Neural cell (in vitro differentiated cells): ENCODE data around the gene SBK3.

Experiments used
- EZH2 ChIP-seq: fragments of 200-600, 300-800 bp; shearing (Covaris generic), sonication (generic); IDR thresholded peaks from 2 replicates; pipeline ENCODE4 v1.6.1; 2014; ENCODE audit warnings: antibody characterized with exemption, low read length, borderline replicate concordance, mild to moderate bottlenecking; ENCODE audit not compliant: insufficient read depth, poor library complexity, severe bottlenecking
- TAF1 ChIP-seq: IDR thresholded peaks from 2 replicates; pipeline ENCODE4 v1.6.1; 2012; ENCODE audit warnings: low read depth
- TF ChIP-seq, protein P1 (sequence below): fragments of 450-650 bp; IDR thresholded peaks from 2 replicates; pipeline ENCODE4 v1.5.1; 2014; ENCODE audit warnings: antibody characterized with exemption, mild to moderate bottlenecking, moderate library complexity; ENCODE audit not compliant: poor library complexity, severe bottlenecking

DNA sequence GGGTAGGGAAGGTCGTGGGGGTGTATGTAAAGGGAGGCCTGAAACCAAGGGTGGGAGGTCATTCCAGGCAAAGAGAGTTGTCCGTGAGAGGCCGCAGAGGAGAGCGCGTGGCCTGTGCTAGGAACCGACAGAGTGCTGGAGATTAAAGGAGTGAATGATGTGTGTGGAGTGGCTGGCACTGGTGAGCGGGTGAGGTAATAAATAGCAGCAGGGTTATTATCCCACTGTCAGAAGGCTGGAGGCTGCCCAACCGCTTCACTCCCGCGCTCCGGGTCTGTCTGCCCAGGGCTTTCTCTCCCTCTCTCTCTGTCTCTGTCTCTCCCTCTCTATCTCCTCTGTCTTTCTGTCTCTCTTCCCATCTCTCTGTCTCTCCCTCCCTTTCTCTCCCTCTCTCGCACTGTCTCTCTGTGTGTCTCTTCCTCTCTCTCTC, 17.9 kb upstream of the SBK3 start:
- TF ChIP-seq, protein P1, sequence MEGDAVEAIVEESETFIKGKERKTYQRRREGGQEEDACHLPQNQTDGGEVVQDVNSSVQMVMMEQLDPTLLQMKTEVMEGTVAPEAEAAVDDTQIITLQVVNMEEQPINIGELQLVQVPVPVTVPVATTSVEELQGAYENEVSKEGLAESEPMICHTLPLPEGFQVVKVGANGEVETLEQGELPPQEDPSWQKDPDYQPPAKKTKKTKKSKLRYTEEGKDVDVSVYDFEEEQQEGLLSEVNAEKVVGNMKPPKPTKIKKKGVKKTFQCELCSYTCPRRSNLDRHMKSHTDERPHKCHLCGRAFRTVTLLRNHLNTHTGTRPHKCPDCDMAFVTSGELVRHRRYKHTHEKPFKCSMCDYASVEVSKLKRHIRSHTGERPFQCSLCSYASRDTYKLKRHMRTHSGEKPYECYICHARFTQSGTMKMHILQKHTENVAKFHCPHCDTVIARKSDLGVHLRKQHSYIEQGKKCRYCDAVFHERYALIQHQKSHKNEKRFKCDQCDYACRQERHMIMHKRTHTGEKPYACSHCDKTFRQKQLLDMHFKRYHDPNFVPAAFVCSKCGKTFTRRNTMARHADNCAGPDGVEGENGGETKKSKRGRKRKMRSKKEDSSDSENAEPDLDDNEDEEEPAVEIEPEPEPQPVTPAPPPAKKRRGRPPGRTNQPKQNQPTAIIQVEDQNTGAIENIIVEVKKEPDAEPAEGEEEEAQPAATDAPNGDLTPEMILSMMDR, result no peak
- no peak for TF ChIP-seq TAF1
- TF ChIP-seq EZH2, result no peak
